Heart left ventricle (tissue), 13 donors: Measurements from ENCODE around the gene AKAP12.

Experiments used
- CTCF ChIP-seq, 12 donors: fragments of 200-600 bp; sonication (generic) in 4 of 12; IDR thresholded peaks; one replicate each; pipeline versions ENCODE4 v1.5.0 to v1.8.0; 2018 to 2022; ENCODE audit warnings: antibody characterized with exemption in 12 of 12, mild to moderate bottlenecking in 5 of 12
- POLR2A ChIP-seq, 2 donors: fragments of 450-650 bp; IDR thresholded peaks; one replicate each; pipeline ENCODE4 v1.6.1; 2017; ENCODE audit warnings: antibody characterized with exemption in 2 of 2, mild to moderate bottlenecking in 2 of 2, moderate library complexity in 2 of 2
- donor health status: ischemic (EF 13 %, LVEDD 7.1; RV severe dilation, severe dysfunction).
- donor health status: DM: no; HTN: yes; CAD: no.
- donor health status: DM: no; HTN: no; CAD: no.
- donor health status: ischemic (EF 25% LVEDD 6.9; RV normal size, moderate dysfunction).
- donor health status: ischemic (EF 25% LVEDD 5.7; RV mildly dilated, moderate dysfunction).
- donor health status: ischemic (EF 35%, LVEDD 5.7; RV mildly dilated, moderate dysfunction).
- donor health status: nonischemic (EF 11% LVEDD 7.7; RV severe dilation, severe dysfunction).
- donor health status: DM: yes; HTN: yes; CAD: no.
- donor health status: PGD.
- donor health status: ischemic (EF 29% LVEDD 5.4; RV normal size, mild dysfunction).
- donor health status: nonischemic (EF 23%, LVEDD 6.1; RV moderate dilation, normal function).

DNA sequence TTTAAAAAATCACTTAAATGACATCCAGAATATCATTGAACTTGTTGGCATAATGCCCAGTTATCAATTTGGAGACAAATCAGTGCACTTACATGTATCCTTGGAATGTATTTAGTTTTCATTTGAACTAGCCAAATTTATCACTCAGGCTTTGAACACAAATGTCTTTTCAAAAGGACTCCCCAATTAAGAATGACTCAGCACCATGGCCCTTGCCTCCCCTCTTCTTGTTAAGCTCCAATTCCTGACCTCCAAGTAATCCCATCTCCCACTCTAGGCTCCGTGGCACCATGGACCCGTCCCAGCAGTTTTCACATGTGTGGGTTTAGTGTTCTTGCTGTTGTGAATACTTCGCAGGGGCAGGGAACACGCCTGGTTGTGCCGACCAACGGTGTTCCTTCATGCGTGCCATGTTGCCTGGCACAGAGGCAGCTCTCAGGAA lies 2.7 kb downstream of the AKAP12 start:
- no peak for TF ChIP-seq CTCF (IDR thresholded peaks at IDR 0.05)
- TF ChIP-seq POLR2A (IDR thresholded peaks at IDR 0.05) = no peak
